WTC11 (cell line): Measurements from ENCODE around the gene SELENOI. TPM values are rescaled to one million over a fixed set of nuclear protein-coding genes. Genes with fewer than 3 reads are reported as not detected.

Experiments used
- ATAC-seq: fragments of 200-7000 bp; cut with Tn5 transposase; 2 replicates; pipeline ENCODE4 v1.10.0; 2021; ENCODE audit warnings: mild to moderate bottlenecking, moderate library complexity
- CTCF ChIA-PET: fragments of 300-600 bp; sonication (Branson Sonifier 250); formaldehyde crosslinking; loops from one replicate; lab custom pipeline; 2021; ENCODE audit warnings: antibody characterized with exemption; lab: Charles Lee
- POLR2A ChIA-PET: fragments of 350-600 bp; sonication (Branson Sonifier 250); formaldehyde crosslinking; loops from one replicate; lab custom pipeline; 2021; ENCODE audit warnings: antibody characterized with exemption; lab: Charles Lee
- DNase-seq: peaks from one replicate; pipeline ENCODE4 v3.0.0; 2021; ENCODE audit warnings: low spot score
- H3K27ac Mint-ChIP-seq: 2 replicates; pipeline ENCODE4 v1.8.0; 2021; ENCODE audit warnings: mixed read lengths
- H3K27me3 Mint-ChIP-seq: 2 replicates; pipeline ENCODE4 v1.8.0; 2021; ENCODE audit warnings: low read depth, mild to moderate bottlenecking, moderate library complexity, mixed read lengths
- H3K36me3 Mint-ChIP-seq: 2 replicates; pipeline ENCODE4 v1.8.0; 2021; ENCODE audit warnings: mixed read lengths
- H3K4me1 Mint-ChIP-seq: 2 replicates; pipeline ENCODE4 v1.8.0; 2022; ENCODE audit warnings: mixed read lengths
- H3K4me3 Mint-ChIP-seq: 2 replicates; pipeline ENCODE4 v1.8.0; 2021; ENCODE audit warnings: mild to moderate bottlenecking, moderate library complexity, mixed read lengths
- H3K9me3 Mint-ChIP-seq: 2 replicates; pipeline ENCODE4 v1.8.0; 2021; ENCODE audit warnings: mixed read lengths
- ATF1 ChIP-seq: sonication (generic); formaldehyde crosslinking; IDR thresholded peaks from 2 replicates; pipeline ENCODE4 v1.8.1; 2023; ENCODE audit warnings: mild to moderate bottlenecking, moderate library complexity, missing genetic modification reagents
- HMGA2 ChIP-seq: fragments of 250-450 bp; sonication (Bioruptor Pico); IDR thresholded peaks from 2 replicates; pipeline ENCODE4 v1.4.0; 2021; ENCODE audit warnings: mild to moderate bottlenecking, moderate library complexity
- NR1H2 ChIP-seq: sonication (generic); formaldehyde crosslinking; IDR thresholded peaks from 2 replicates; pipeline ENCODE4 v1.9.0; 2021; ENCODE audit warnings: mild to moderate bottlenecking, moderate library complexity, missing genetic modification reagents
- RORB ChIP-seq: fragments of 250-450 bp; sonication (Bioruptor Pico); IDR thresholded peaks from 2 replicates; pipeline ENCODE4 v1.9.0; 2021; ENCODE audit warnings: mild to moderate bottlenecking
- TEAD4 ChIP-seq: sonication (generic); formaldehyde crosslinking; IDR thresholded peaks from 2 replicates; pipeline ENCODE4 v1.8.0; 2022; ENCODE audit warnings: mild to moderate bottlenecking, missing genetic modification reagents
- ZNF219 ChIP-seq: sonication (generic); formaldehyde crosslinking; IDR thresholded peaks from 2 replicates; pipeline ENCODE4 v1.8.0; 2023; ENCODE audit warnings: missing genetic modification reagents, mild to moderate bottlenecking, borderline replicate concordance
- total RNA-seq: library from RNA; stranded (reverse); gene quantifications from 3 replicates; pipeline ENCODE4 v1.2.3, GENCODE V29; 2021
- TF ChIP-seq, protein P1 (sequence below): sonication (generic); formaldehyde crosslinking; IDR thresholded peaks from 2 replicates; pipeline ENCODE4 v1.8.1; 2023; ENCODE audit warnings: mild to moderate bottlenecking, missing genetic modification reagents, borderline replicate concordance
- TF ChIP-seq, protein P2 (sequence below): sonication (generic); formaldehyde crosslinking; IDR thresholded peaks from 2 replicates; pipeline ENCODE4 v1.8.1; 2022; ENCODE audit warnings: low read depth, mild to moderate bottlenecking, moderate library complexity, missing genetic modification reagents, borderline replicate concordance
- TF ChIP-seq, protein P3 (sequence below): sonication (generic); formaldehyde crosslinking; IDR thresholded peaks from 2 replicates; pipeline ENCODE4 v1.8.1; 2022; ENCODE audit warnings: mild to moderate bottlenecking, missing genetic modification reagents, moderate library complexity, borderline replicate concordance
- TF ChIP-seq, protein P4 (sequence below): fragments of 250-450 bp; sonication (Bioruptor Pico); conservative IDR thresholded peaks from 2 replicates; pipeline ENCODE4 v1.9.0; 2021; ENCODE audit warnings: mild to moderate bottlenecking
- TF ChIP-seq, protein P5 (sequence below): fragments of 250-450 bp; sonication (Bioruptor Pico); IDR thresholded peaks from 2 replicates; pipeline ENCODE4 v1.9.0; 2021; ENCODE audit warnings: moderate library complexity, mild to moderate bottlenecking, inconsistent platforms, borderline replicate concordance
- TF ChIP-seq, protein P6 (sequence below): sonication (generic); formaldehyde crosslinking; IDR thresholded peaks from 2 replicates; pipeline ENCODE4 v1.8.0; 2023; ENCODE audit warnings: missing genetic modification reagents

SELENOI gene
- total RNA-seq, 1 experiment from 2014 or later: 53.1 TPM

DNA sequence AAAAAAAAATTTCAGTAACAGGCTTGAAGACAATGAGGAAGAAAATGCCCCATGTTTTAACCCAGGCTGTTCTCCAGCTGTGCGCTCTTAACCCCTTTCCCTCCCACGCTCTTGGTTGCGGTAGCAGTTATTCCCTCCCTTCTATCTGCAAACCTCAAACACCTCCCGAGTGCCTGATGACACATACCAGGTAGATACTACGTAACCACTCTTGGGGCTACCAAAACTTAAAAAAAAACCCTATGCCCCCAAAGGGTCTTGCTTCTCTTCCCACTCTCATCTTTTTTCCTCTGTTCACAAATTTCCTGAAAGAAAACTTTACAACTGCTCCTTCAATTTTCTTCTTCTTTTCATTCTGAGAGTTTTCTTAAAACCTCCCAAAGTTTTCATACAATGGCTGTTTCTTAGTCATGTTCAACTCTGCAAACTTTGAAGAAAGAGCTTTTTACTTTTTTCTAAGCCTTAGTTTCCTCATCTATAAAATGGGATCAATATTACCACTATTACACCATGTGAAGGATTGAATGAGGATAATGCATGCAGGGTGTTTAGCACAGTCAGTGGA is 50.9 kb downstream of the SELENOI start (continued):
- TF ChIP-seq, protein P1, sequence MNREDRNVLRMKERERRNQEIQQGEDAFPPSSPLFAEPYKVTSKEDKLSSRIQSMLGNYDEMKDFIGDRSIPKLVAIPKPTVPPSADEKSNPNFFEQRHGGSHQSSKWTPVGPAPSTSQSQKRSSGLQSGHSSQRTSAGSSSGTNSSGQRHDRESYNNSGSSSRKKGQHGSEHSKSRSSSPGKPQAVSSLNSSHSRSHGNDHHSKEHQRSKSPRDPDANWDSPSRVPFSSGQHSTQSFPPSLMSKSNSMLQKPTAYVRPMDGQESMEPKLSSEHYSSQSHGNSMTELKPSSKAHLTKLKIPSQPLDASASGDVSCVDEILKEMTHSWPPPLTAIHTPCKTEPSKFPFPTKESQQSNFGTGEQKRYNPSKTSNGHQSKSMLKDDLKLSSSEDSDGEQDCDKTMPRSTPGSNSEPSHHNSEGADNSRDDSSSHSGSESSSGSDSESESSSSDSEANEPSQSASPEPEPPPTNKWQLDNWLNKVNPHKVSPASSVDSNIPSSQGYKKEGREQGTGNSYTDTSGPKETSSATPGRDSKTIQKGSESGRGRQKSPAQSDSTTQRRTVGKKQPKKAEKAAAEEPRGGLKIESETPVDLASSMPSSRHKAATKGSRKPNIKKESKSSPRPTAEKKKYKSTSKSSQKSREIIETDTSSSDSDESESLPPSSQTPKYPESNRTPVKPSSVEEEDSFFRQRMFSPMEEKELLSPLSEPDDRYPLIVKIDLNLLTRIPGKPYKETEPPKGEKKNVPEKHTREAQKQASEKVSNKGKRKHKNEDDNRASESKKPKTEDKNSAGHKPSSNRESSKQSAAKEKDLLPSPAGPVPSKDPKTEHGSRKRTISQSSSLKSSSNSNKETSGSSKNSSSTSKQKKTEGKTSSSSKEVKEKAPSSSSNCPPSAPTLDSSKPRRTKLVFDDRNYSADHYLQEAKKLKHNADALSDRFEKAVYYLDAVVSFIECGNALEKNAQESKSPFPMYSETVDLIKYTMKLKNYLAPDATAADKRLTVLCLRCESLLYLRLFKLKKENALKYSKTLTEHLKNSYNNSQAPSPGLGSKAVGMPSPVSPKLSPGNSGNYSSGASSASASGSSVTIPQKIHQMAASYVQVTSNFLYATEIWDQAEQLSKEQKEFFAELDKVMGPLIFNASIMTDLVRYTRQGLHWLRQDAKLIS (CRISPR knock-in tag): no peak
- TF ChIP-seq, protein P2, sequence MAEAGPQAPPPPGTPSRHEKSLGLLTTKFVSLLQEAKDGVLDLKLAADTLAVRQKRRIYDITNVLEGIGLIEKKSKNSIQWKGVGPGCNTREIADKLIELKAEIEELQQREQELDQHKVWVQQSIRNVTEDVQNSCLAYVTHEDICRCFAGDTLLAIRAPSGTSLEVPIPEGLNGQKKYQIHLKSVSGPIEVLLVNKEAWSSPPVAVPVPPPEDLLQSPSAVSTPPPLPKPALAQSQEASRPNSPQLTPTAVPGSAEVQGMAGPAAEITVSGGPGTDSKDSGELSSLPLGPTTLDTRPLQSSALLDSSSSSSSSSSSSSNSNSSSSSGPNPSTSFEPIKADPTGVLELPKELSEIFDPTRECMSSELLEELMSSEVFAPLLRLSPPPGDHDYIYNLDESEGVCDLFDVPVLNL: no peak
- TF ChIP-seq ZNF219 (CRISPR knock-in tag): no peak
- TF ChIP-seq, protein P3, sequence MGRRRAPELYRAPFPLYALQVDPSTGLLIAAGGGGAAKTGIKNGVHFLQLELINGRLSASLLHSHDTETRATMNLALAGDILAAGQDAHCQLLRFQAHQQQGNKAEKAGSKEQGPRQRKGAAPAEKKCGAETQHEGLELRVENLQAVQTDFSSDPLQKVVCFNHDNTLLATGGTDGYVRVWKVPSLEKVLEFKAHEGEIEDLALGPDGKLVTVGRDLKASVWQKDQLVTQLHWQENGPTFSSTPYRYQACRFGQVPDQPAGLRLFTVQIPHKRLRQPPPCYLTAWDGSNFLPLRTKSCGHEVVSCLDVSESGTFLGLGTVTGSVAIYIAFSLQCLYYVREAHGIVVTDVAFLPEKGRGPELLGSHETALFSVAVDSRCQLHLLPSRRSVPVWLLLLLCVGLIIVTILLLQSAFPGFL: no peak

DNA sequence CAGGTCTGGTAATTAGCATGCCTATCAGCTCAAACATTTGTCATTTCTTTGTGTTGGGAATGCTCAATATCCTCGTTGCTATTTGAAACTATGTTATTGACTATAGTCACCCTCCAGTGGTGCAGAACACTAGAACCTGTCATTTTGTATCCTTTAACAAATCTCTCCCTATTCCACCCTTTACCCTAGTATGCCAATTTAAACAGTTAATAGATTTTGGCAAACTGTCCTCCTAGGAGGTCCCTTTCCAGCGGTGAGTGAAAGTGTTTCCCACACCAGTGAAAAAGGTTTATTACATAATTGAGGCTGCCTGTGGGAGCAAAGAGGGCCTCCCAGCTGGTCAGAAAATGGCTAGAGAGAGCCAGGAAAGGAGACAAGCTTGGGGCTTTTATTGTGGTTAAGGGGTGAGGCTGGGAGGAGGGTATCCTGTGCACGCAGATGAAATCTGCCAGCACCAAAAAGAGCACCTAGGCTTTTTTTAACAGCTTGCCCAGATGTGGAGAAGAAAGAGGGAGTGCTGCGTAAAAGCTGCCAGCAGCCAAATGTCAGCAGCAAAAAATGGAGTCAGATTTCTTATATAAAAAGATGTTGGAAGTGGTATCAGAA is 53.9 kb downstream of the SELENOI start:
- H3K4me1 Mint-ChIP-seq: peaks cover 3% of the 10 kb centered on the region; the same call in 1 of the 2 replicates
- no peaks in the 10 kb centered on the region for H3K9me3 Mint-ChIP-seq
- no peaks in the 10 kb centered on the region for H3K36me3 Mint-ChIP-seq
- ATAC-seq: no peak
- POLR2A ChIA-PET: no interaction called here
- TF ChIP-seq, protein P4, sequence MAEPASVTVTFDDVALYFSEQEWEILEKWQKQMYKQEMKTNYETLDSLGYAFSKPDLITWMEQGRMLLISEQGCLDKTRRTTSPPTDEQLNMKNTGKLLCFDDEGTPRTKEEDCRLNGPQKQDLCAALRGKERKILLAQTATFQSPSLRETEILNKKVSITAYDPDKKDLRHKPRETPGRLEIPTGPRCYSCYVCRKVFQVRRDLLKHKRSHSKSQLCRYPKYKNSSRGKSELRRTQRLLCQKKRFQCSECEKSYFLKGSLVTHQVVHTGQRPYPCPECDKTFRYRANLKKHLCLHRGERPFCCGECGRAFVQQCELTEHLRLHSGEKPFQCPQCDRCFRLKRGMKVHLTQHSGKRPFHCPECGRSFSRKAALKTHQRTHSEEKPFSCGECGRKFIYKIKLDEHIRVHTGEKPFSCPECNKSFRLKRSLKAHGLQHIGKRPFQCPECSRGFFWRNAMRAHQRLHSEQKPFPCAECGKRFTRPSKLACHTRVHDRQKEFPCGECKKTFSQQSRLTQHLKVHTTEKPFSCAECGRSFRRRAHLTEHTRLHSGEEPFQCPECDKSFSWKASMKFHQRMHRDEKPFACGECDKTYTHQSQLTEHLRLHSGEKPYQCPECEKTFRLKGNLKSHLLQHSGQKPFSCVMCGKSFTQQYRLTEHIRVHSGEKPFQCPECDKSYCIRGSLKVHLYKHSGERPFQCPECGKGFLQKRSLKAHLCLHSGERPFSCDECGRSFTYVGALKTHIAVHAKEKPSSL (CRISPR knock-in tag): no peak
- TF ChIP-seq HMGA2 (CRISPR knock-in tag) (no peak), ATF1 (CRISPR knock-in tag) (no peak), NR1H2 (CRISPR knock-in tag) (no peak), RORB (CRISPR knock-in tag) (no peak), TEAD4 (CRISPR knock-in tag) (no peak)
- TF ChIP-seq, protein P1 (CRISPR knock-in tag): no peak
- TF ChIP-seq, protein P5, sequence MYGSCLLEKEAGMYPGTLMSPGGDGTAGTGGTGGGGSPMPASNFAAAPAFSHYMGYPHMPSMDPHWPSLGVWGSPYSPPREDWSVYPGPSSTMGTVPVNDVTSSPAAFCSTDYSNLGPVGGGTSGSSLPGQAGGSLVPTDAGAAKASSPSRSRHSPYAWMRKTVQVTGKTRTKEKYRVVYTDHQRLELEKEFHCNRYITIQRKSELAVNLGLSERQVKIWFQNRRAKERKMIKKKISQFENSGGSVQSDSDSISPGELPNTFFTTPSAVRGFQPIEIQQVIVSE (CRISPR knock-in tag): no peak
- TF ChIP-seq, protein P6, sequence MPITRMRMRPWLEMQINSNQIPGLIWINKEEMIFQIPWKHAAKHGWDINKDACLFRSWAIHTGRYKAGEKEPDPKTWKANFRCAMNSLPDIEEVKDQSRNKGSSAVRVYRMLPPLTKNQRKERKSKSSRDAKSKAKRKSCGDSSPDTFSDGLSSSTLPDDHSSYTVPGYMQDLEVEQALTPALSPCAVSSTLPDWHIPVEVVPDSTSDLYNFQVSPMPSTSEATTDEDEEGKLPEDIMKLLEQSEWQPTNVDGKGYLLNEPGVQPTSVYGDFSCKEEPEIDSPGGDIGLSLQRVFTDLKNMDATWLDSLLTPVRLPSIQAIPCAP (CRISPR knock-in tag): no peak
- no peak overlapping the region for H3K27ac Mint-ChIP-seq
- no peak overlapping the region for H3K4me3 Mint-ChIP-seq
- CTCF ChIA-PET: no interaction called here
- no peak for DNase-seq
- peaks cover 10% of the 10 kb centered on the region; the same call in 1 of the 2 replicates for H3K27me3 Mint-ChIP-seq
